Skeletal muscle tissue (tissue), 4 donors: ENCODE results near the gene RDH13. TPM values are rescaled to one million over a fixed set of nuclear protein-coding genes. Genes with fewer than 3 reads are reported as not detected.

ENCODE experiments used
- H3K27ac ChIP-seq: one replicate; pipeline ENCODE4 v1.7.0; 2013; ENCODE audit warnings: mild to moderate bottlenecking, low read depth, low read length, inconsistent platforms
- H3K27me3 ChIP-seq, 3 donors: one replicate each; pipeline ENCODE4 v1.7.0; 2013; ENCODE audit warnings: low read length in 3 of 3; ENCODE audit not compliant: control insufficient read depth in 3 of 3, insufficient read depth in 3 of 3
- H3K36me3 ChIP-seq, 3 donors: one replicate each; pipeline ENCODE4 v1.7.0; 2013; ENCODE audit warnings: low read length in 3 of 3; ENCODE audit not compliant: control insufficient read depth in 3 of 3, insufficient read depth in 3 of 3
- H3K4me1 ChIP-seq, 3 donors: one replicate each; pipeline ENCODE4 v1.7.0; 2013; ENCODE audit warnings: low read length in 3 of 3, mild to moderate bottlenecking in 3 of 3; ENCODE audit not compliant: control insufficient read depth in 3 of 3, insufficient read depth in 3 of 3
- H3K4me3 ChIP-seq, 3 donors: one replicate each; pipeline ENCODE4 v1.7.0; 2013; ENCODE audit warnings: low read length in 3 of 3
- H3K9ac ChIP-seq, 3 donors: one replicate each; pipeline ENCODE4 v1.7.0; 2013; ENCODE audit warnings: low read length in 3 of 3, mild to moderate bottlenecking in 3 of 3, moderate library complexity in 2 of 3, low read depth in 1 of 3
- H3K9me3 ChIP-seq, 3 donors: one replicate each; pipeline ENCODE4 v1.7.0; 2013; ENCODE audit warnings: low read length in 3 of 3; ENCODE audit not compliant: control insufficient read depth in 3 of 3
- total RNA-seq: library from RNA; depleted of rRNA; stranded (reverse); fragments of >200 nt; gene quantifications from one replicate; pipeline ENCODE4 v1.2.3, GENCODE V29; 2014
- donor health status: Osteomylitis.

The RDH13 gene
- total RNA-seq, 1 donor from 2014 or later, result 12.5 TPM

DNA sequence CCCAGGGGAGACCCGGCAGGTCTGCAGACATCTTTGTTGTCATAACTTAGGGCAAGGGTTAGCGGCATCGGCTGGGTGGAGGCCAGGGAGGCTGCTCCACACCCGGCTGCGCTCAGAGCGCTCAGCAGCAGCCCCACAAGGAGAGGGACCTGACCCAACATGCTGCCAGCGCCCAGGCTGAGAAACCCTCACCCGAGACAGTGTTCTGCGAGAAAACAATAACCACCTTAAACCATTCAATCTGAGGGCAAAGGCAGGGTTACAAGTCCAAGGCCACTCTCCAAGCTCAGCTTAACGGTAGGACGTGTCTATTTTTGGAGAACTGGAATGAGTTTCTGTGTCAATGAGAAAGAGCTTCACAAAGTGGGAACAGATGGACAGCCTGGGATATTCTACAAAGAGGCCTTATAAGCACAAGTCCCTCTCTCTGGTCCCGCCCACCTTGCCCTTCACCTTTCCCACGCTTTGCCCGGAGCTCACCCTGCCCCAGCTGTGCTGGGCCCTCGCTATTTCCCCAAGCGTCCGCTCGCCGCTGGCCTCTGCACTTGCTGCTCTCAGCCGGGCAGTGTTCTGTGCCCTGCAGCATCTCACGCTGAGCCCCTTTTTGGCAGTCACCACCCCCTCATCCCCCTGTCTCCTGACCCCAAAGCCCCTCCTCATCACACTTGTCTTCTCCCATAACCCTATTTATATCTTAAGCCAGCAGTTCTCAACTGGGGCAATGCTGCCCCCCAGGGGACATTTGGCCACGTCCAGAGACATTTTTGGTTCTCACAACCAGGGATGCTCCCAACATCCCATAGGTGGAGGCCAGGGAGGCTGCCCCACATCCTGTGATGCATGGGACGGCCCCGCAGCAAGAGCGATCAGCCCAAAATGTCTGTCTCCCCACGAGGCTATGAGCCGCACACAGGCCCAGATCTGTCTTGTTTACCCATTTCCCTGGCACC is 36.9 kb upstream of the RDH13 start:
- peak overlapping the region in 1 of 3 donors; percentile 22 for H3K4me3 ChIP-seq
- H3K4me1 ChIP-seq, result peaks cover 6 to 20% (median 15%) of the 10 kb centered on the region in 3 donors
- H3K9me3 ChIP-seq, result no peaks in the 10 kb centered on the region
- H3K9ac ChIP-seq, result peak overlapping the region in 2 of 3 donors; percentile 8 to 20
- peaks cover 0 to 4% (median 0%) of the 10 kb centered on the region in 3 donors for H3K27me3 ChIP-seq
- H3K36me3 ChIP-seq, result peaks cover 33 to 42% (median 36%) of the 10 kb centered on the region in 3 donors
- peak overlapping the region; percentile 48 for H3K27ac ChIP-seq

DNA sequence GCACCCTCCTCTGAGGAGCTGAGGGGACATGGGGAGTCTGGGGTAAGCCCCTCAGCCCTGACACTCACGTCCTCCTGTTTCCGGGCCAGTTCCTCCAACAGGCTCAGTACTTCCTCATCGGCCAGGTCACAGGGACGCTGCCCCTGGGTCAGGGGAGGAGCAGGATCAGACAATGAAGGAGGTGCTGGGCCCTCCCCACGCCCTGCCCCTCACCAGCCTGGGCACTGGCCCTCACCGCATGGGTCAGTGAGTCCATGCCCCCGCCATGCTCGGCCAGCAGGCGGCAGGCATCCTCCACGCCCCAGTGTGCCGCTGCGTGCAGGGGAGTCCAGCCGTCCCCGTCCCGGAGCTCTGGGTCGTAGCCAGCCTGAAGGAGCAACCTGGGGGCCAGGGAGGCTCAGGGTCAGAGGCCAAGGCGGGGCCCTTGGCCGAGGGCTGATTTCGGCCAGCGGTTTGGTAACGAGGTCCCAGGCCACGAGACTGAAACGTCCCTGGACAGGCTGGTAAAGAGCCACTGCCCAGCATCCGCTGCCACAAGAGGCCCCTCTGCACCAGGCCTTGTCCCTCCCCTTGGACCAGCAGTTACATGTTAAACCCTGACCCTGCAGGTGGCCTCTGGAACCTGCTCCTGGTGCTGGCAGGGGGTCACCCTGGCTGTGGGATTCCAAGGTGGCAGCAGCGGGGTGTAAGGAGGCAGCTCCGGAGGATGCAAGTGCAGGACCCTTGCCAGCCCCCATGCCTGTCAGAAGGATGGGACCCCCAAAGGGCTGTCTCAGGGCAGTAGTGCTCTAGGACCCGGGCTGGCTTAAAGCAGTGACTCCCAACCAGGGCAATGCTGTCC is 36.0 kb upstream of the RDH13 start:
- H3K36me3 ChIP-seq, result peaks cover 39 to 49% (median 41%) of the 10 kb centered on the region in 3 donors
- H3K9ac ChIP-seq, result peak overlapping the region in 1 of 3 donors; percentile 16
- peak overlapping the region; percentile 48 for H3K27ac ChIP-seq
- H3K4me3 ChIP-seq, result no peak overlapping the region
- peaks cover 6 to 20% (median 15%) of the 10 kb centered on the region in 3 donors for H3K4me1 ChIP-seq
- H3K27me3 ChIP-seq, result peaks cover 0 to 4% (median 0%) of the 10 kb centered on the region in 3 donors
- H3K9me3 ChIP-seq, result no peaks in the 10 kb centered on the region

DNA sequence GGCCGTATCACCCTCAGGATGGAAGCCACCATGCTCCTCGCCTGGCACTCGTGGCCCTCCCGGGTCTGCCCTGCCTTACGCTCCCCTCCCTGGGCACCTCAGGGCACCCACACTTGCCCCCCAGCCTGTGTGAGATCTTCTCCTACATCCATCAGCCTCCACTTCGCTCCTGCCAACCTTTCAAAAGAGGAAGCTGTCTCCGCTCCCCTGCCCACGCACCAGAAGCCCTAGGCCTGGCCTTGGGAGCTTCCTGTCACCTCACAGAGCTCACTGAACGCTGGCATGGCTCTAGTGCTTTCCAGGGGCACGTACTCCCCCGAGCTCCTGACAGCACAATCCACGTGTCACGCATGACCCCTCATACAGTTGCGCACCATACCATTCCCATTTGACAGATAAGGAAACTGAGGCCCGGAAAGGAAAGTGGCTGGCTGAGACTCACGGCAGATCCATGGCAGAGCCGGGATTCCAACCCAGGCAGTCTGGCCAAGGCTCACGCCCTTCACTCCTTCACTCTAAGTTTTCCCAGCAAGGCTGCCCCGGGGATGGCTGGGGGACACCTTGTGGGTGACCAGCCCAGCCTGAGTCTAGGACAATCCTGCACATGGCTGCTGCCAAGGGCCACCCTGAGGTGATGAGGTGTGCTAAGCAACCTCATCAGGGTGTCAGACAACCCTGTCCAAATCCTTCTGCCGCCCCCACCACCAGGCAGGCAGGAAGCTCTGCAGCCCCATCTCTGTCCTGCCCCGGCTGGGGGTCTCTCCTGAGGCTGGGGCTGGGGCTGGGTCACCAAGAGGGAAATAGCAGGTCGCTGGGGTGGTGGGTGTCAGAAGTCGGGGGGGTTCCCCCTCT is 35.1 kb upstream of the RDH13 start:
- Histone ChIP-seq H3K27ac (no peak overlapping the region), H3K4me3 (no peak overlapping the region), H3K27me3 (peaks cover 0 to 4% (median 0%) of the 10 kb centered on the region in 3 donors), H3K36me3 (peaks cover 36 to 45% (median 37%) of the 10 kb centered on the region in 3 donors), H3K9ac (no peak overlapping the region), H3K4me1 (peaks cover 6 to 20% (median 15%) of the 10 kb centered on the region in 3 donors), H3K9me3 (no peaks in the 10 kb centered on the region)

DNA sequence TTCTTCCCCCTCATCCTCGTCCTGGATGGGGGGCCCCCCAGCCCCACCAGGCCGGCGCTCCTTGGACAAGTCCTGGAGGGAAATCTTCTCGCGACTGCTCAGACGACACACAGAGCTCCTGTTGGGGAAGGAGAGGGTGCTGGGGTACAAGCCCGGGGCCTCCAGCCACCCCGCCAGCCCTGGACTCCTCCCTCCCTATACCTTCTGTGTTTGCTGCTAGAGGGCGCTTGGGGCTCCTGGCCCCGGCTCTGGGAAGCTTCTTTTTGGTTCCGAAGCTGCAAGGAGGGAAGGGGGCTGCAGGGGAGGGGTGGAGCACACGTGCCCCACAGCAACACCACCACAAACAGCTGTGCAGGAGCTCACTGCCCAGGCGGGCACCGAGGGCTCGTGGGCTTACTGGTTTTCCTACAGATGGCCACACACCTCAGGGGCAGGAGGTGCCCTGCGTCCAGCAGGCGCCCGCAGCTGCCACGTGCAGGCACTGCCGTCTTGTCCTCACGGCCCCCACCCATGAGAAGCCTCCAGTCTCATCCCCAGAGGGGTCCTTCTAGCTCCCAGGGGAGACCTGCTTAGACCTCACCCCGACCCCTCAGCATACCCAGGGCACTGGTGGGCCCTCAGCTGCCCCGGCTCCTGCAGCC is 33.2 kb upstream of the RDH13 start:
- Histone ChIP-seq H3K36me3 (peaks cover 22 to 38% (median 27%) of the 10 kb centered on the region in 3 donors), H3K4me1 (peaks cover 6 to 18% (median 15%) of the 10 kb centered on the region in 3 donors)

DNA sequence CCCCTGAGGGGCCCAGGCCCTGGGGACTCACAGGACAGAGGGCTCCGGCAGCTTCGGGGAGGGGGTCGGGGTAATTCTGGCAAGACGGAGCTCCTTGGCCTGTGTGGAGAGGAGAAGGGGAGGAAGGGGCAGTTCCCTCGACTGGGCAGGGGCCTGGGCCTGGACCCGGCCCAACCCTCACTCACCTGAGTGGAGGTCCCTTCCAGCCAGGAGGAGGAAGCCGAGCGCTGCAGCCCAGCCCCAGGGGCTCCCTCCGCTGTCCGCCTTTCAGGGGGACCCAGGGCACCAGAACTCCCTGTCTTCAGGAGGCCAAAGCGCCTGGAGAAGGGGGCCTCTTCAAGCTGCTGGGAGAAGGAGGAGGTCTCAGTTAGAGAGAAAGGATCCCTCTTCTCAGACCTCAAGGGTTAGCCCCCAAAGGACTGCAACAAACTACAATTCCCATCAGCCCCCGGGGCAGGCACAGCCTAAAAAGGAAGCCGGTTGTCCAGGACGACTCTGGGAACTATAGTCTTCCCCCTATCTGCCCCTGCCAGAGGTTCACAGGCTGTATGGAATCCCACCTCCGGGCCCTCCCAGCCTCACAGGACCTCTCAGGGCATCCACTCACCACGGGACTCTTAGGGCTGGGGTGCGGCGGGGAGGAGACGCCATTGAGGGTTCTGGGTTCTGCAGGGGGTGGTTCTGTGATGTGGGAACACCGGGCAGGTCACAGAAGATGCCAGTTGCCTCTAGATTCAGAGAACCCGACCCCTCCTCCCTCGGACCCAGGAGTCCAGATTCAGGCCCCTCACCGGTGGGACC is 32.5 kb upstream of the RDH13 start:
- no peaks in the 10 kb centered on the region for H3K9me3 ChIP-seq
- no peak overlapping the region for H3K27ac ChIP-seq
- no peak overlapping the region for H3K9ac ChIP-seq
- H3K27me3 ChIP-seq, result peaks cover 0 to 4% (median 0%) of the 10 kb centered on the region in 3 donors
- peaks cover 6 to 18% (median 15%) of the 10 kb centered on the region in 3 donors for H3K4me1 ChIP-seq
- no peak overlapping the region for H3K4me3 ChIP-seq
- peaks cover 22 to 44% (median 32%) of the 10 kb centered on the region in 3 donors for H3K36me3 ChIP-seq

More for the DNA sequence above, 33.2 kb upstream of the RDH13 start:
- Histone ChIP-seq H3K27ac (no peak overlapping the region), H3K9me3 (no peaks in the 10 kb centered on the region), H3K27me3 (peaks cover 0 to 4% (median 0%) of the 10 kb centered on the region in 3 donors), H3K9ac (no peak overlapping the region), H3K4me3 (no peak overlapping the region)

DNA sequence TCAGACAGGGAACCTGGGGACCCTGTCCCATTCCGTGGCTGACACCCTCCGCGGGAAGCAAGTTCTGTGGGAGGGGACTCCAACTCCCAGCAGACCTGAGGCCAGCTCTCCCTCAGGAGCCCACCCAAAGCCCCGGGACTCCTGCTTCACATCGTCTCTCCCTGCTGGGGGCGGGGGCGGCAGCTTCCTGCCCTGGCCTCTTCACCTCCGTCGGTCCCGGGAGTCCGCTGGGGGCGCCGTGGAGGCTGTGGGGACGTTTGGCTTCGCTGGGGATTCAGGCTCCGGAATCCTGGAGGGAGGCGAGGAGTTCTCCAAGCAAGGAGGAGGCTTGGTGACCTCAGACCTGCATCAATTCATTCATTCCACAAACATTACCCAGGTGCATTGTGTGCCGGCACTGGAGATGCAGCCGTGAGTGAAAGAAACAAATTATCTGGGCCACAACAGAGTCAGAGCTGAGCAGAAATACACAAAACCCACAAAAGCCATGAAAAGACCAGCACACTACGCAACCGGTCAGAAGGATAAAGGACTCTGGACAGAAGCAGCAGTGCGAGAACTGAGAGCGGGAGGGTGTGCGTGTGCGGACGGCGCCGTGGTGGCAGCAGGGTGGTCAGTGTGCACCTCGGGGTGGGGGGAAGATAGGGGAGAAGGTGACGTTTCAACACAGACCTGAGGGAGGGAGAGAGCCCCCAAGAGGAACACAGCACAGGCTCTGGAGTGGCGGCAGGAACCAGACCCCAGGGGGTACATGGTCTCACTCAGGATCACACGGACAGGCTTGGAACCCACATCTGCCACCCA is 31.7 kb upstream of the RDH13 start:
- Histone ChIP-seq H3K4me3 (no peak overlapping the region), H3K27ac (no peak overlapping the region), H3K36me3 (peaks cover 22 to 44% (median 32%) of the 10 kb centered on the region in 3 donors), H3K9ac (peak overlapping the region in 1 of 3 donors; percentile 16), H3K4me1 (peaks cover 5 to 12% (median 11%) of the 10 kb centered on the region in 3 donors), H3K9me3 (no peaks in the 10 kb centered on the region), H3K27me3 (peaks cover 0 to 4% (median 0%) of the 10 kb centered on the region in 3 donors)

- Histone ChIP-seq H3K27me3 (peaks cover 6 to 12% (median 8%) of the 10 kb centered on the region in 3 donors), H3K27ac (no peak overlapping the region), H3K9me3 (no peaks in the 10 kb centered on the region), H3K4me3 (no peak overlapping the region), H3K36me3 (peaks cover 17 to 29% (median 22%) of the 10 kb centered on the region in 3 donors), H3K4me1 (peaks cover 8 to 14% (median 9%) of the 10 kb centered on the region in 3 donors), H3K9ac (no peak overlapping the region)
Measured at GRCh38 chr19:55092423-55093318, 29.7 kb upstream of the RDH13 start.
